ENCODE data around the gene PABPN1L.

Gene PABPN1L

DNA sequence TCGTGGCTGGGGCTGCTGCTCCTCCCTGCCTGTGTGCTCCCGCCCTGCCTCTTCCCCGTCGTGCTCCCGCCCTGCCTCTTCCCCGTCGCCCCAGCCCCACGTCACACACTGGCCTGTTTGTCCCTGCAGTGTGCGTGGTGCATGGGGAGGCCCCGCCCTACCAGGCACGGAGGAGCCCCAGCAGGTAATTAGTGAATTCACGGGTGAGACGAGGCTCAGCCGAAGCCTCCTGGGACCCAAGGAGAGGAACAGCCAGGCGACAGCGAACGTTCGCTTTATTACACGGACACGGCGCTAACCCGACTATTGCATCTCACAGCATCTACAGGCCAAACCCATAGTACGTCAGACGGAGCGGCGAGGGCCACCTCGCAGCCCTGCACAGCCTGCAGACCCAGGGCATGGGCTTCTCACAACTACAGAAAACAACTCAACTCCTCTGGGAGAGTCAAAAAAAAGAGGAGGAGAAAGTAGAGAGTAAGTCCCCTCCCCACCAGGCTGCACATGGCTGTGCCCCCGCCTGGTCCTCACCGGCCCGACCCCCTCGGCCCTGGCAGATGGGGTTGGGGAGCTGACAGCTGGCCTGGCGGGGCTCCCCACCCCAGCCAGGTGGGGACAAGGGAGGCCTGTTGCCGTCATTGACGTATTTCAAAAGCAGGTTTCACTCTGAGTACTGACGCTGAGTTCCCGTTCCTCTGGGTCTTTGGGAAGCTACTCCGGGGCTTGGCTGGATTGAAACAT is 4.3 kb upstream of the PABPN1L start:
- no peak for DNase-seq (ENCODE audit: low read depth in 2 of 2)

DNA sequence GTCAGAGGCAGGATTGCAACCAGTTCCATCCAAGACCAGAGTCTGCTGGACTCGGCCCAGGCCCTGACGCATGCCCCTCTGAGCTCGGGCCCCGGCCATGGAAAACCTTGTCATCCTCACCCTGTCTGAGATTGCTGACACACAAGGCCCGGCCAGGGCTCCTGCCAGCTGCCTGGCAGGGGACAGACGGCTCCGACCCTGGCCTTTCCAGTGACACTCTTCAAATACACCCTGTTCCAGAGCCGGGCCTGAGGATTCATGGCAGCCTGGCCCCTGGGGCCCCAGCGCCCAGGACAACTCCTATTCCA is 3.2 kb upstream of the PABPN1L start:
- DNase-seq (ENCODE audit: low read depth in 2 of 2): no peak

DNA sequence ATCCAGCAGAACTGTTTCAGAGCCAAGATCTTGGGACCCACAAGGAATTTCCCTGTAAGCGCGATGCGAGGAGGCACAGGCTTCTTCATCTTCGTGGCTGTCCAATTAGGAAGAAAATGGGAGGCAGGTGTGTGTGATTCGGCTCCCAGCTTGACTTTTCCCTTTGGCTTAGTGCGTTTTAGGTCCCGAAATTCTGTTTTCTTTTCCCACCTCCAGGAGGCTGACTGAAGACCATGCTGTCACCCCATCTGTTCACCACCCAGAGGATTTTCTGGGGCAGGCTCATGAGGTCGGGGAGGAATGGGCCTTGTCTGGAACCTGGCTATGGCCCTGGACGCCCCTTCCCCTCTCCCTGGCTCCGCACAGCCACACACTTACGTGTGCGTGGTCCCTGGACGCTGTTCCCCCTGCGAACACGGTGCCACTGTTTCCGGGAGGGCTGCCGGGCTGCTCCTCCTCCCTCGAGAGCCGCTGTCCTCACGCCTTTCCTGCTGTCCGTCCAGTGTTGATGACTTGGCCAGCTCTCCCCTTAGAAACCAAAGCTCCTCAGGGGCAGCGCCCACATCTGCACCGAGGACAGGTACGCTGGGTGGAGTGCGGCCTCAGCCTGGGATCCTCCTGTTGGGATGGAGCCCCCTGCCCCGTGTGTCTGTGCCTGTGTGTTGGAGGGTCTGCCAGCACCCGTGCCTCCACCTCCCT is 2.7 kb upstream of the PABPN1L start:
- no peak for DNase-seq (ENCODE audit: low read depth in 2 of 2)

DNA sequence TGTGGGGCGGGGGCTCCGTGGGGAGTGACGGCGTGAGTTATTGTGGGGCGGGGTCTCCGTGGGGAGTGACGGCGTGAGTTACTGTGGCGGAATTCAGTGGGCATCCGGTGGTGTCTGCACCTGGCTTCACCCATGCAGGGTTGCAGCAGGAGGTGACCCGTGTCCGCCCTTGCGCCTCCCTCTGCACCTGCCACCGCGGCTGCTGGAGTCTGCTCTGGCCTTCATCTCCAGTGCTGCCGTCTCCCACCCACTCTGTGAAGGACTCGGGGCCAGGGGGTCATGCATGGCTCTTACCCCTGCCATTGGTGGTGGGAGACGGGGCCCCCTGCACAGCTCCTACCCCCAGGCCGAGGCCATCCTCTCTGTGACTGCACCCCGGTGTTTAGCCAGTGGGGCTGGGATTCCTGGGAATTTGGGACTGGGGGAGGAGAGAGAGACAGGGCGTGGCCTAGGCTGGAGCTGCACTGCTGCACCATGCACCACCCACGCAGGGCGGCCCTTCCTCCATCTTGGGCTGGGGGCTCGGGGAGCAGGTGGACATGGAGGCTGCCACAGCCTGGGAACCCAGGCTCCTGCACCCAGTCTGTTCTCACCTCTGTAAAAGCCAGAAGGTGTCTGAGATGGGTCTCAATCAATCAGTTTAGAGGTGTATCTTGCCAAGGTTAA is 1.3 kb upstream of the PABPN1L start:
- DNase-seq (ENCODE audit: low read depth in 2 of 2): no peak

DNA sequence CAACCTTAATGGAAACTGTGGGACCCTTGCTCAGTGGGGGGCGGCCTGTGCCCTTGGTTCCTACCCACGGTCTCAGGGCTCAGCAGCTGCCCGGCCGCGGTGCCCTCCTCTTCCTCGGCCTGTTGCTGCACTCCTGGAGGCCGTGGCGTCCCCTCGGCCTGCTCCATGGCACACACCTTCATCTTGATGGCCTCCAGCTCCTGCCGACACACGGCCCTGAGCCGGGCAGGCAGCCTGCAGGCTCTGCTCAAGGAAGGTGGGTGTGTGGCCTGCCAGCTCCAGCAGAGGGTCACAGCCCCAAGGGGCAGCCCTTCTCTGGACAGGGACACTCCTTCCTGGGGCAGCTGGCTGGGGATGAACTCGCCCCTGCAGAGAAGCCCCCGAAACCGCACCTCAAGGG is 718 bp downstream of the PABPN1L start:
- DNase-seq (ENCODE audit: low read depth in 2 of 2): no peak

DNA sequence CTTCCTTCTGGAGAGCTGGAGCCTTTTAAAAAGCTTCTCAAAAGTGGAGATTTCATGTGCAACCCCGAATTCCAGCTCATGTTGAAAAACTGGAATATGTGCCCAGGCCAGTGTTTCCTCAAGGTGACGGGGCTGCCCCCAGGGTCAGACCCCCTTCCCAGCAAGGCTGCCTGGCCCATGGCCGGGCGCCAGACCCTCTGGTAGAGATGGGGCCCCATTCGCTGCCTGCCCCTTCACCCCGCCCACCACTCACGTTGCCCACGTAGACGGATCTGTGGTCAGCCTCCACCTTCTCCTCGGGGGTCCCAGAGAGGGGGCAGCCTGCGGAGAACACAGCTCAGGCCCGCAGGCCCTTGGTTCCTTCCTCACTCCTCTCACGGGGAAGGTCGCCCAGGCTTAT is 1.1 kb downstream of the PABPN1L start:
- DNase-seq (ENCODE audit: low read depth in 2 of 2): no peak

DNA sequence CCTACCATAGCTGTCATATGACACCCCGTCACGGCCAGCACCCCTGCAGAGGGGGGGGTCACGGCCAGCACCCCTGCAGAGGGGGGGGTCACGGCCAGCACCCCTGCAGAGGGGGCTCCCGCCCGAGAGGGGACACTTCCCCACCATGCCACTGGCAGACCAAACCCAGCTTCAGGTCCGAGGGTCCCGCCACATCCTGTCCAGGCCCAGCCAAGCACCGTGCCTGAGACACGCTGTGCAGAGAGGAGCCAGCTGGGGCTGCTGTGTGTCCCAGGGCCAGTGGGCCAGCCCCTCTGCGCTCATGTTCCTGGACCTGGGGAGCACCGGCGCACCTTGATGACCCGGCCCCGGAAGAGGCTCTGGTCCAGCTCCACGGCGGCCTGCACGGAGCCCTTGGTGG is 1.9 kb downstream of the PABPN1L start:
- DNase-seq (ENCODE audit: low read depth in 2 of 2): no peak

DNA sequence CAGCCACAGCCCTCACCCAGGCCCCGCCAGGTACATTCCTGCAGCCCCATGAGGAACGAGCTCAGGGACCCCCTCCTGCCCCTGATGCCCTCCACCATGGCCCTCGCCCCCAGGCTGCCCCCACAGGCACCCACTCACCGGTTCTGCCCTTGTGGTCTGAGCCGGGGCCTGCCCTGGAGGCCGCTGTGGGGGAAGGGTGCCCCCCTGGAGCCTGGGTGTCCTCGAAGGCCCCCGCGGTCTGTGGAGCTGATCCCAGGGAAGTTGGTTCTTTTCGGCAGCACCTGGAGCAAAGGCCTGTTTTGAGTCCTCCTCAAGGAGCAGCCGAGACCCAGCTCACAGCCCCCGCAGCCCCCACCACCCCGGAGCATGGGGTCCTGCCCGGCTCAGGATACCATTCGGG is 2.4 kb downstream of the PABPN1L start:
- no peak for DNase-seq (ENCODE audit: low read depth in 2 of 2)

DNA sequence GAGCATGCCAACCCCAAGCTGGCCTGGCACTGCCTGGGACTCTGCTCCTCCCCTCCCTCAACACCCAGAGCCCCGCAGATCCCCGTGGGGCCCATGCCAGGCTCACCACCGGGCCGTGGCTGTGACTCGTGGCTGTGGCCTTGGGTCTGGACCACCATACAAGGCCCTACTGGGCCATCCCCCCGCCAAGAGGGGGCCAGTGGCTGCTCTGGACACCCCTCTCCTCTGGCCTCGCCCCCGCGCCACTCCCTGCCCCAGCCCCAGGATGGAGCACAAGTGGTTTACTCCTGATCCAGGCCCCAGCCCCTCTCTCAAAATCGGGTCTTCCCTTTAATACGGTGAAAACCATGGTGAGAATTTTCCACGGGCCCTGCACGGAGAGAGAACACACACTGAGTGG is 3.0 kb downstream of the PABPN1L start:
- no peak for DNase-seq (ENCODE audit: low read depth in 2 of 2)

DNA sequence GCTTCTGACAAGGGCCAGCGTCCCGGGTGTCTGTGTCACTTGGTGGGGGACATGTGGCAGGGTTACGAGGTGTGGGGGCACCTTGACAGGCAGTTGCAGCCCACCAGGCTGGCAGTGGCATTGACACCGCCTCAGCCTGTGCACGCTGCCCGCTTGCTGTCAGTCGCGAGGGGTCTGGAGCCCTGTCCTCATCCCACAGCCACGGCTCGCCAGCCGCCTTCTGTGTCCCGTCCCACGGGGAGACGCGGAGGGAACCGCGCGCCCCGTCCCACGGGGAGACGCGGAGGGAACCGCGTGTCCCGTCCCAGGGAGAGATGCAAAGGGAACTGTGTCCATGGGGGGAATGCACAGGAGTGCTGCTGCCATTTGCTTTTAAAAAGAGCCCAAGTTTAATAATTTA is 3.5 kb downstream of the PABPN1L start:
- no peak for DNase-seq (ENCODE audit: low read depth in 2 of 2)

DNA sequence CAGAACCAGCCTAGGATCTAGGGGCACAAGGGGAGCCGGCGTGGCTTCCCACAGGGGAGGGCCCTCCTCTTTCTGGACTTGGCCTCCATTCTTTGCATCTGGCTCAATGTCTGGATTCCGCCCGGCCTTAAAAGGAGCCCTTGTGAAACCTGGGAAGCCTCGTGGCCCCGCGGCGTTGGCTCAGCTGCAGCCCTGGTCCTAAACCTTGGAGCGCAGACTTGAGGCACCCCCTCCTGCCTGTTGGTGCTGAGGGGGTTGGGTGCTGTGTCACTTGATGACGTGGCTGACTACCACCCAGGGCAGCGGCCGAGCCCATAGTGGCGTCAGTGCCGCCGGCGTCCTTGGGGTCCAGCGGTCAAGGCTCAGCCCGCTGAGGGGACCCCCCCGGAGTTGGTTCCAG is 5.1 kb downstream of the PABPN1L start:
- DNase-seq (ENCODE audit: low read depth in 2 of 2): no peak

DNA sequence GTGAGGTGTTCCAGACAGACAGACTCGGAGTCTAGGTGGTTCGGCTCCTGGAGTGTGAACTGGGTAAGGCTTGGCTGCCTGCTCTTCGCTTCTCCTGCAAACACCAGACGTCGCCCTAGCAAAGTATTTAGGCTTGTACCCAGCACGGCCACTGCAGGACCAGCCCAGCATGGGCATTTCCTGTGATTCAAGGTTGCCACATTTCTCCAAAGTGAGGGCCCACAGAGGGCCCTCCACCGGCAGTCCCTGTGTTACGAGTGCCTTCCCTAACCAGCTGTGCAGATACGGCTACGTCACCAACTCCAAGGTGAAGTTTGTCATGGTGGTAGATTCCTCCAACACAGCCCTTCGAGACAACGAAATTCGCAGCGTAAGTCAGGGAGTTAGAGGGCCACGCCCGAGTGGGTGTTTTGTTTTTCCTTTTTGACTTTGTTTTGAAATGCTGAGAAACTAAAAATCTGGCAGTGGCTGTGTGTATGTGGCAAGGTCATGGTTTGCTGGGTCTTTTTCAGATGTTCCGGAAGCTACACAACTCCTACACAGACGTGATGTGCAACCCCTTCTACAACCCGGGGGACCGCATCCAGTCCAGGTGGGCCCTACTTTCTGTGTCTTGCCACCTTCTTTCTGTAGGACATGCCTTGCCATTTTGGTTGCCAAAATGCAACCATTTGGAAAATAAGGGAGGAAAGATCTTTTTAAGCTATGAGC is 6.9 kb downstream of the PABPN1L start:
- no peak for DNase-seq (ENCODE audit: low read depth in 2 of 2)

DNA sequence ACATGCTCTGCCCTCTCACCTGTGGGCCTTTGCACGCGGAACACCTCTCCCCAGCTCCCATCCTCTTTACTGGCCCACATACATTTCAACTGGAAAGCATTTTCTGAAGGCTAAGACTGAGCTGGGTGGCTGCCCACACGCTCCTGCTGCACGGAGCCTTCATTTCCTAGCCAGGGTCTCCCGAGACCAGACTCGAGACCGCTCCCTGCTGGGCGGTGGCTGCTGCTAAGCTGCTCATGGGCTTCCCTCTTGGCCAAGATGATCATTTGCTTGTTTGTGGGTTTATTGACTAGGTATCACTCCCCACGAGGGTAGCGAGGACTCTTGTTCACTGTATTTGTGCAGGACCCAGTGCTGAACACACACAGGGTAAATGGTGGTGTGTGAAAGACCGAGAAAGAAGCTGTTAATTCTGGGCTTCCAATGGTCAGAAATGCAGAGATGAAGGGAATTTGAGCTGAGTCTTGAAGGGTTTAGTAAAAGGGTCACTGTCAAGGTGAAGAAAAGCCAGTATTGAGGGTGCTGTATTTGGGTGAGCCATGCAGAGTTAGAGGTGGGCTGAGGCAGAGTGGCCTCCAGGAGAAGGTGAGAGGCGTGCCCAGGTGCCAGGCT is 8.6 kb downstream of the PABPN1L start:
- DNase-seq (ENCODE audit: low read depth in 2 of 2): peak; percentile 62 to 70

DNA sequence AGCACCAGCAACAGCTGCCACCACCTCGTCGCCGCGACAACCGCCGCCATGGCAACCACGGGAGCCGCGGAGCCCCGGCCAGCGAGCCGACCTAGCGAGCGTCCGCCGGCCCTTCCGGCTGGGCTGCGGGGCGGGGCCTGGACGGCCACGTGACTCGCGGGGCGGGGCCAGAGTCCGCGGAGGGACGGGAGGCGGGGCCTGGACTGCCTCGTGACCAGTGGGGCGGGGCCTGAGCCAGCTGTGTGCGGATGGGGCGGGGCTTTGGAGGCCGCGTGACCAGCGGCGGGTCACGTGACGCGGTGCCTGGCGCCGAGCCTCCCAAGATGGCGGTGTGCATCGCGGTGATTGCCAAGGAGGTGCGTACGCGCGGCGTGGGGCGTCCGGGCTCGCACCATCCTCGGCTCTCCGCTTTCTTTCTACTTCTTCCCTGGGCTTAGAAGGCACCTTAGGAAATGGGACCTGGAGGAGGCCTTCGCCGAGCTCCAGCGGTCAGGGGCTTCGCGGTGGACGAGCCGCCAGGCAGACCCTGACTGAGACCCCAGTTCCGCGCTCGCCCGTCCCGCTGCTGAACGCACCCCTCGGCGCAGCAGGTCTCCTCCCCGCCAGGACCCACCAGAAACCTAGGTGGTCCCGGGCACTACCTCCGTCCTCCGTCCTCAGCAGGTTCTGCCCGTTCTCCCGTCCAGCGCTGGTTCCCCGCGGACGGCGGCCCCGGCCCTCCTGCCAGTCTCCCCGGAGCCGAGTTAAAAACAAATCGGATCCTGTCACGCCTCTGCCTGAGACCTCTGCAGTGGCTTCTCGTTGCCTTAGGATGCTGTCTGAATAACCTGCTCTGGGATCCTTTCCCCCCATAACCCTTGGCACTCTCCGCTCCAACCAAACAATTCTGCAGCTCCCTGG is 9.4 kb downstream of the PABPN1L start, which contains the start of the genes GALNS and TRAPPC2L:
GALNS (minus strand) TSS at position 120 of the 900 bp plus-strand sequence; CDS start at position 50, 70 bp downstream.
TRAPPC2L (plus strand) TSS at position 300 of the 900 bp plus-strand sequence; CDS start at position 324, 24 bp downstream.
- DNase-seq (ENCODE audit: low read depth in 2 of 2): peak; percentile 99 to 100

DNA sequence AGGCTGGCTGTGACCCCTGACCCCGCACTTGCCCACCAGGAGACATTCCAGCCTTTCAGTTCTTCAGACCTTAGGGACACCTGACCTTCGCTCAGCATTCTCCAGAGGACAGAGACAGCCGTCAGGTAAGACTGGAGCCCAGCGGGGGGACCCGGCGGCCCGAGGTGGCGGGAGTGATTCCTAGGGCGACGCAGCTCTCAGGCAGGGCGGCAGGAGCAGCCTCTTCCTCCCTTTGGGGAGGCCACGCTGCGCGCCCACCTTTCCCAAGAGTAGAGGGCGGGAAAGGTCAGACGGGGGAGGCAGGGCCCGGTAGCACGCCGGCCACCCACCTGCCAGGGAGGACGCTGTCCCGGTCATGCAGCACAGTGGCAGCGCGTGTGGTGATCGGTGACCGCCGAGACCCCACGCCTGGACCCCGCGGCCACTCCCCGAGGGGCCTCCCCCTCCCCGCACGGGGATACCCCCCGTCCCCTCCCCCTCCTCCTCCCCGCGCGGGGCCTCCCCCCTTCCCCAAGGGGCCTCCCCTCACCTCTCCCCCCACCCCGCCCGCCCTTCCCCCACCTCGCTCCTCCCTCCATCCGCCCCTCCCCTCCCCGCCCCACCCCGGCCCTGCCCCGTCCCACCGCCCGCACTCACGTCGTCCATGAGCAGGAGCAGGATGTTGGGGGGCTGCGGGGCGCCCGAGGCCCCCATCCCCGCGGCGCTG is 10.2 kb downstream of the PABPN1L start:
- no peak for DNase-seq (ENCODE audit: low read depth in 2 of 2)

DNA sequence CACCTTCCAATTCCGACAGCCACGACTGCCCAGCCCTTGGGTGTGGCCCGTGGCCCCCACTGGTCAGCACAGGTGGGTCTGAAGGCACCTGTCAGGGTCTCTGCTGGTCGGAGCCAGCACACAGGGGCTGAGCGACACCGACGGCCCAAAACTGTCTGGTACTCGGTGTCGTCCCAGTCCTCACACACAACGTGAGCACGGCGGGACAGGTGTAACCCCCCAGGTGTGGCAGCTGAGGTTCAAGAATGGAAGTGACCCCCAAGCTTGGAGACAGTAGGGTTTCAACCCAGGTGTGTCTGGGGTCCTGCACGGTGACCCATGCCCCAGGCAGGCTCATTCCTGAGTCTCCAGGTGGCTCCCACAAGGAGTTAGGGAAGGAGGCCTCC is 10.7 kb downstream of the PABPN1L start:
- DNase-seq (ENCODE audit: low read depth in 2 of 2): no peak

DNA sequence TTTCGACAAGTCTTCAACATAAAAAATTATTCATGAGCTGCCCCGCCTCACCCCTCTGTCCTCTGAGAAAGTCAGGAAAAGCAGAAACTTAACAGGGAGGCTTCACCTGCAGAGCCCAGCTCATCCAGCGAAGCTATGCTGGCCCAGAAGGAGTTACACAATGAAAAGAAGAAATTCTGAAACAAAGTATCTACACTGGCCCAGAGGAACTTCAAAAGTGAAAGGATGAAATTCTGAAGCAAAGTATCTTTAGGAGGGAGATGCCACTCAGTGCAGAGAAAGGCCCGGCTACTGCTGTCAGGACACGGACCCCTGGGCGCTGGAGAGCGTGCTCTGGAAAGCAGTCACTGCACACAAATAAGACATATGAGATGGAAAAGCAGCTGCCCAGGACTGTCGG is 11.3 kb downstream of the PABPN1L start:
- DNase-seq (ENCODE audit: low read depth in 2 of 2): no peak

DNA sequence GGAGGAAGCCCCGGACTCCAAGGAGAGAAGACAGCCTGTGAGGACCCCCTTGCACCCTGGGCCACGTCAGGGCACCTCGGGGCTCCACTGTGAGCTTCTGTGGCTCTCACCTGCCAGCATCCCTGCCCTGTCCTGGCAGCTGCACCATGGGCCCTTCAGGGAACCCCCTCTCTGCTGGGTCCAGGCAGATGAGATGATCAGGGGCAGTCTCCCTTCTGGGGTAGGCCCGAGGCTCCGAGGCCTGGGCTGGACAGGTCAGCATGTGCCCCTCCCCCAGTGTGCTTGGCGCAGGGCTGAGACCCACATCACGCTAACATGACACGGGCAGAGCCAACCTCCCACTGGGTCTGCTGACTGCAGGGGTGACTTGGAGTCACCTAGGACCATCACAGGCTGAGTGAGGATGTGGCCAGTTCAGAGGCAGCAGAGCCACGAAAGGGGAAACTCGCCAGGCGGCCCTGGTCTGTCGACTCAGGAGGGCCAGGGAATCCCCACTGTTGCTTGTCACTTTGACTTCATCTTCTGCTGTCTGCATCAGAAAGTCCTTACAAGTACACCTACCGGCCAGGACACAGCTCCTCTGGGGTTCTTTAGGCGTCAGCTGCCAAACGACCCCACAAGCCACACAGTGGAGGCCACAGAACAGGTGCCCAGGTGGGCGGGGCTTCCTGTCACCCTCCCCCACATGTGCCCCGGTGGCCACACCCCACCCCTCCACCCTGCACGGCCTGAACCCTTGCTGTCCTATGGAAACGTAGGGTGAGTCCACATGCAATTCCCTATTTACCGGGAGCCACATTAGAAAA is 12.0 kb downstream of the PABPN1L start:
- no peak for DNase-seq (ENCODE audit: low read depth in 2 of 2)

DNA sequence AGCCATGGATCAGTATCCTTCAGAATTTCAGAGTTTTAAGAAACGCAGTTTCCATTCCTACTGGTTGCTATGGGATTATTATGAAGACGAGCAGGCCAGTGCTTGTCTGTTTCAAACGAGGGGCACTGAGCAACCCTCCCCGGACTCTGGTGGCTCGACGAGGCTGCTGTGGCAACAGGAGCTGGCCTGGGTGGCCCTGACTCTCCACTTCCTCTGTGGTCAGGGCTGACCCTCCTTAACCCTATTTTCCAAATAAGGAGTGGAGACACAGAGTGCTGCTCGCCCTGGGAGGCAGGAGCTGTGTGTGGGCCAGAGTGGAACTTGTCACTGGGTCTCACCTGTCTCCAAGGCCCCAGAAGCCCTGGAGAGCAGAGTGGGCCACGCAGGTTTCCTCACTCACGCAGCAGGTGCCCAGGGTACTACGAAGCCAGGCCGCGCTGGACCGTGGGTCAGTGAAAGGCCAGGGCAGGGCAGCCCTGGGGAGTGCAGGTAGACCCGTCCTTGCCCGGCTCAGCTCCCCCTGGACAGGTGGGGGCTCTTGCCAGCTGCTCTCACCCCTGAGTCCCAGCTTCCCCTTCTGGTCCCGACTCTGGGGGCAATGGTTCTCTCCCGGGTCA is 13.0 kb downstream of the PABPN1L start:
- no peak for DNase-seq (ENCODE audit: low read depth in 2 of 2)

Data from activated CD4-positive, alpha-beta T cell treated with anti-CD3 and anti-CD28 coated beads for 24 hours (primary cell).